SK-N-SH (cell line): ENCODE measurements around the gene MRPS6.

Experiments used
- MXI1 ChIP-seq: IDR thresholded peaks from 2 replicates; pipeline ENCODE4 v1.6.1; 2012; ENCODE audit warnings: mild to moderate bottlenecking, low read depth, low read length, improper control_type of control experiment
- TF ChIP-seq, protein P1 (sequence below): fragments of 200-600 bp; sonication (generic); IDR thresholded peaks from 2 replicates; pipeline ENCODE4 v1.6.1; 2017; ENCODE audit warnings: antibody characterized with exemption, mild to moderate bottlenecking, moderate library complexity
- TF ChIP-seq, protein P2 (sequence below): fragments of 150-350 bp; IDR thresholded peaks from 2 replicates; pipeline ENCODE4 v1.6.1; 2016; ENCODE audit warnings: mild to moderate bottlenecking, low read depth, low read length

DNA sequence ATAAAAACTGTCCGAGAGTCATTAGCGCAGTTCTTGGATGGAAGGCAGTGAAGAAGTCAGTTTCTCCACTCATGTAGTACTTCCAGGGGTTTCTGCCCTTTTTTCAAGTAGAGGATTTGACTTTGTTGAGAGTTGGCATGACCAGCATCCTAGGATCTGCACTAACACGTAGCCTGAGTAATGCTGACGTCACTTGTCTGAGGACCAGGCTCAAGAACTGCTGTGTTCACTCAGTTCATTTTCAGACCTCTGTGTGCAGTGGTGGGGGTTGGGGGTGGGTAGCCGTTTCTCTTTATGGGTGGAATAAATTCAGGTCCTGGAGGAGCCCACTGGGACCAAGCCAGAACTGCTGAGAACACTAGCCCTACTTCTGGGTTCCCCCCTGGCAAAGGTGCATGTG lies 53.3 kb downstream of the MRPS6 start:
- TF ChIP-seq, protein P1, sequence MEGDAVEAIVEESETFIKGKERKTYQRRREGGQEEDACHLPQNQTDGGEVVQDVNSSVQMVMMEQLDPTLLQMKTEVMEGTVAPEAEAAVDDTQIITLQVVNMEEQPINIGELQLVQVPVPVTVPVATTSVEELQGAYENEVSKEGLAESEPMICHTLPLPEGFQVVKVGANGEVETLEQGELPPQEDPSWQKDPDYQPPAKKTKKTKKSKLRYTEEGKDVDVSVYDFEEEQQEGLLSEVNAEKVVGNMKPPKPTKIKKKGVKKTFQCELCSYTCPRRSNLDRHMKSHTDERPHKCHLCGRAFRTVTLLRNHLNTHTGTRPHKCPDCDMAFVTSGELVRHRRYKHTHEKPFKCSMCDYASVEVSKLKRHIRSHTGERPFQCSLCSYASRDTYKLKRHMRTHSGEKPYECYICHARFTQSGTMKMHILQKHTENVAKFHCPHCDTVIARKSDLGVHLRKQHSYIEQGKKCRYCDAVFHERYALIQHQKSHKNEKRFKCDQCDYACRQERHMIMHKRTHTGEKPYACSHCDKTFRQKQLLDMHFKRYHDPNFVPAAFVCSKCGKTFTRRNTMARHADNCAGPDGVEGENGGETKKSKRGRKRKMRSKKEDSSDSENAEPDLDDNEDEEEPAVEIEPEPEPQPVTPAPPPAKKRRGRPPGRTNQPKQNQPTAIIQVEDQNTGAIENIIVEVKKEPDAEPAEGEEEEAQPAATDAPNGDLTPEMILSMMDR, result no peak
- TF ChIP-seq MXI1, result no peak
- TF ChIP-seq, protein P2, sequence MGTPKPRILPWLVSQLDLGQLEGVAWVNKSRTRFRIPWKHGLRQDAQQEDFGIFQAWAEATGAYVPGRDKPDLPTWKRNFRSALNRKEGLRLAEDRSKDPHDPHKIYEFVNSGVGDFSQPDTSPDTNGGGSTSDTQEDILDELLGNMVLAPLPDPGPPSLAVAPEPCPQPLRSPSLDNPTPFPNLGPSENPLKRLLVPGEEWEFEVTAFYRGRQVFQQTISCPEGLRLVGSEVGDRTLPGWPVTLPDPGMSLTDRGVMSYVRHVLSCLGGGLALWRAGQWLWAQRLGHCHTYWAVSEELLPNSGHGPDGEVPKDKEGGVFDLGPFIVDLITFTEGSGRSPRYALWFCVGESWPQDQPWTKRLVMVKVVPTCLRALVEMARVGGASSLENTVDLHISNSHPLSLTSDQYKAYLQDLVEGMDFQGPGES, result no peak
